GM12878 (cell line): ENCODE results near the gene CCNC. TPM values are rescaled to one million over a fixed set of nuclear protein-coding genes. Genes with fewer than 3 reads are reported as not detected.

Experiments
- ATAC-seq: fragments of 200-7000 bp; cut with Tn5 transposase; 3 replicates; pipeline ENCODE4 v1.9.1; 2020; ENCODE audit warnings: mild to moderate bottlenecking, moderate library complexity
- Bru-seq: library from RNA; stranded (reverse); fragments of 400-500 nt; gene quantifications from one replicate; lab custom pipeline; 2021; lab: Mats Ljungman, UMichigan
- BruChase-seq, 2 experiments: library from RNA; stranded (reverse); fragments of 400-500 nt; gene quantifications; one replicate each; lab custom pipeline; 2021; lab: Mats Ljungman, UMichigan
- BruUV-seq: library from RNA; stranded (reverse); fragments of 400-500 nt; replicated peaks from 2 replicates; lab custom pipeline; 2021; lab: Mats Ljungman, UMichigan
- CTCF ChIA-PET: fragments of 300-600 bp; sonication (Branson Sonifier 250); formaldehyde crosslinking; extraction: SDS; loops from one replicate; lab custom pipeline; 2021; ENCODE audit warnings: inconsistent platforms; lab: Yijun Ruan, JAX
- POLR2A ChIA-PET: fragments of 350-600 bp; formaldehyde crosslinking; extraction: SDS; loops from one replicate; lab custom pipeline; 2021; ENCODE audit warnings: inconsistent platforms; lab: Charles Lee
- RAD21 ChIA-PET: fragments of 300-600 bp; sonication (Branson Sonifier 250); formaldehyde crosslinking; loops from one replicate; lab custom pipeline; 2023; ENCODE audit warnings: antibody characterized with exemption; ENCODE audit not compliant: unreplicated experiment; lab: Charles Lee
- SMC1A ChIA-PET: fragments of 300-600 bp; sonication (Branson Sonifier 250); formaldehyde crosslinking; loops from one replicate; lab custom pipeline; 2023; ENCODE audit not compliant: unreplicated experiment, uncharacterized antibody; lab: Charles Lee
- DNase-seq: peaks from one replicate; pipeline ENCODE4 v3.0.0-alpha.2; 2011; ENCODE audit warnings: low read depth, low spot score
- FAIRE-seq: peaks from 3 replicates; lab custom pipeline; 2011; peaks lifted over from hg19 to GRCh38; lab: Jason Lieb, UNC
- H2AFZ ChIP-seq: 2 replicates; pipeline ENCODE4 v1.6.0; 2011; ENCODE audit warnings: low read depth, low read length, control low read depth; ENCODE audit not compliant: control insufficient read depth
- H3K27ac ChIP-seq: 2 replicates; pipeline ENCODE4 v1.5.1; 2011; ENCODE audit warnings: control low read depth; ENCODE audit not compliant: control insufficient read depth, insufficient read depth
- H3K27me3 ChIP-seq, 2 experiments: replicated peaks in 1 of 2; 2 replicates each; pipeline versions ENCODE4 v1.6.0 to v1.6.1; 2011; ENCODE audit warnings: low read length in 1 of 2; ENCODE audit not compliant: control insufficient read depth in 2 of 2, insufficient read depth in 2 of 2
- H3K36me3 ChIP-seq, 2 experiments: 2 replicates each; pipeline ENCODE4 v1.5.1; 2011; ENCODE audit warnings: low read length in 1 of 2; ENCODE audit not compliant: control insufficient read depth in 2 of 2, insufficient read depth in 2 of 2
- H3K4me1 ChIP-seq: 2 replicates; pipeline ENCODE4 v1.6.1; 2011; ENCODE audit warnings: mild to moderate bottlenecking, low read length, moderate library complexity, mixed read lengths; ENCODE audit not compliant: control insufficient read depth, insufficient read depth
- H3K4me2 ChIP-seq: 2 replicates; pipeline ENCODE4 v1.6.0; 2011; ENCODE audit warnings: control low read depth; ENCODE audit not compliant: control insufficient read depth, insufficient read depth
- H3K4me3 ChIP-seq: fragments of 200-600 bp; sonication (generic); 2 replicates; pipeline ENCODE4 v1.5.1; 2016
- H3K79me2 ChIP-seq: 2 replicates; pipeline ENCODE4 v1.6.0; 2011; ENCODE audit warnings: low read length; ENCODE audit not compliant: control insufficient read depth, insufficient read depth
- H3K9ac ChIP-seq: 2 replicates; pipeline ENCODE4 v1.8.0; 2011; ENCODE audit warnings: low read length, control low read depth, mixed read lengths; ENCODE audit not compliant: control insufficient read depth, insufficient read depth
- H3K9me3 ChIP-seq: replicated peaks from 3 replicates; pipeline ENCODE4 v1.5.1; 2011; ENCODE audit warnings: mild to moderate bottlenecking, low read length; ENCODE audit not compliant: control insufficient read depth, insufficient read depth
- H4K20me1 ChIP-seq: 2 replicates; pipeline ENCODE4 v1.6.0; 2011; ENCODE audit not compliant: control insufficient read depth, insufficient read depth
- BMI1 ChIP-seq: fragments of 450-650 bp; IDR thresholded peaks from 2 replicates; pipeline ENCODE4 v1.6.1; 2016; ENCODE audit warnings: mild to moderate bottlenecking, moderate library complexity, borderline replicate concordance
- CBX5 ChIP-seq: sonication (generic); IDR thresholded peaks from 2 replicates; pipeline ENCODE4 v1.6.1; 2016; ENCODE audit warnings: low read depth, moderate library complexity, mild to moderate bottlenecking, inconsistent platforms
- E2F4 ChIP-seq: IDR thresholded peaks from 2 replicates; pipeline ENCODE4 v1.6.1; 2012; ENCODE audit warnings: low read depth, low read length, improper control_type of control experiment
- EZH2 ChIP-seq: IDR thresholded peaks from 2 replicates; pipeline ENCODE4 v1.6.1; 2012; ENCODE audit warnings: low read depth, mild to moderate bottlenecking, control low read depth, inconsistent platforms, low read length, borderline replicate concordance; ENCODE audit not compliant: control insufficient read depth
- NRF1 ChIP-seq: conservative IDR thresholded peaks from 2 replicates; pipeline ENCODE4 v1.6.1; 2011; ENCODE audit warnings: mild to moderate bottlenecking, low read depth, low read length, improper control_type of control experiment
- RFX5 ChIP-seq: IDR thresholded peaks from 2 replicates; pipeline ENCODE4 v1.6.1; 2011; ENCODE audit warnings: low read depth, low read length, improper control_type of control experiment
- RUNX3 ChIP-seq: IDR thresholded peaks from 2 replicates; pipeline ENCODE4 v1.6.1; 2012; ENCODE audit warnings: low read length, inconsistent platforms
- ZBTB11 ChIP-seq: fragments of 450-650 bp; formaldehyde crosslinking; IDR thresholded peaks from 2 replicates; pipeline ENCODE4 v1.5.0; 2022; ENCODE audit warnings: mild to moderate bottlenecking, missing genetic modification characterization
- WGBS: methylation state at CpG from one replicate; pipeline ENCODE4 v1.1.6; 2016; ENCODE audit warnings: low lambda C conversion rate; ENCODE audit not compliant: insufficient replicate concordance, insufficient coverage; ENCODE audit errors: missing lambda C conversion rate; 5-methylcytosine and 5-hydroxymethylcytosine counted together
- in situ Hi-C: fragments of 300-500 bp; cut with MboI; formaldehyde crosslinking; loops from 9 replicates; pipeline ENCODE4 v1.14.3; 2018; ENCODE audit warnings: mixed read lengths
- intact Hi-C: fragments of 100-400 bp; cut with micrococcal nuclease; formaldehyde crosslinking; loops from one replicate; pipeline ENCODE4 v1.14.2; 2022; ENCODE audit not compliant: unreplicated experiment
- long read RNA-seq, 2 experiments: library from polyadenylated mRNA; unstranded; transcript quantifications; one replicate each; pipeline ENCODE4 v2.0.0, GENCODE V29; 2019 to 2020
- polyA minus RNA-seq, 3 experiments: library from RNA; depleted of rRNA, polyadenylated mRNA; stranded (reverse); fragments of >200 nt; gene quantifications; 2 replicates each; pipeline ENCODE4 v1.2.3, GENCODE V29; 2011
- polyA plus RNA-seq, 11 experiments: library from polyadenylated mRNA; depleted of rRNA in 4 of 11; unstranded in 6 of 11; stranded (reverse) in 5 of 11; fragments of >200 nt; fragmentation: Nextera tagmentation in 4 of 11; fragmentation: Illumina TruSeq in 1 of 11; extraction: Ambion mirVana in 4 of 11; extraction: Trizol in 1 of 11; gene quantifications; 1 replicate in 1 of 11; 2 replicates in 10 of 11; pipeline versions ENCODE4 v1.2.1 to v1.2.3, GENCODE V29; 2011 to 2016; ENCODE audit warnings: inconsistent platforms in 2 of 11, missing spikeins in 2 of 11, low read depth in 1 of 11
- total RNA-seq, 4 experiments: library from RNA; depleted of rRNA in 3 of 4; stranded (reverse); fragments of >200 nt in 3 of 4; fragmentation: Illumina TruSeq in 1 of 4; extraction: Trizol in 1 of 4; gene quantifications; 2 replicates each; pipeline versions ENCODE4 v1.2.1 to v1.2.3, GENCODE V29; 2013 to 2021
- TF ChIP-seq, protein P1 (sequence below): IDR thresholded peaks from 2 replicates; pipeline ENCODE4 v1.6.1; 2011; ENCODE audit warnings: low read depth, low read length, improper control_type of control experiment, borderline replicate concordance

The CCNC gene, protein sequence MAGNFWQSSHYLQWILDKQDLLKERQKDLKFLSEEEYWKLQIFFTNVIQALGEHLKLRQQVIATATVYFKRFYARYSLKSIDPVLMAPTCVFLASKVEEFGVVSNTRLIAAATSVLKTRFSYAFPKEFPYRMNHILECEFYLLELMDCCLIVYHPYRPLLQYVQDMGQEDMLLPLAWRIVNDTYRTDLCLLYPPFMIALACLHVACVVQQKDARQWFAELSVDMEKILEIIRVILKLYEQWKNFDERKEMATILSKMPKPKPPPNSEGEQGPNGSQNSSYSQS
- 70.9 and 102 TPM in 2 replicates for total RNA-seq (2013; cell fraction: nucleolus; rRNA removed)
- total RNA-seq (2014; rRNA removed) = 85.1 and 104 TPM in 2 replicates
- total RNA-seq (2014; rRNA removed; fragmentation: Illumina TruSeq; extraction: Trizol) = 105 and 111 TPM in 2 replicates
- 64.9 and 68.5 TPM in 2 replicates for total RNA-seq (2021)
- polyA plus RNA-seq (2011; ENCODE audit: low read depth) = 26.4 TPM
- 99.7 and 145 TPM in 2 replicates for polyA plus RNA-seq (2011; rRNA removed)
- 30.6 and 38.7 TPM in 2 replicates for polyA plus RNA-seq (2011; cell fraction: cytosol; rRNA removed)
- polyA plus RNA-seq (2011; cell fraction: nucleus; rRNA removed) = 47.7 and 68.5 TPM in 2 replicates
- polyA plus RNA-seq (2012) = 49.9 and 55.5 TPM in 2 replicates
- polyA plus RNA-seq (2014; fragmentation: Illumina TruSeq; extraction: Trizol) = 99.1 and 114 TPM in 2 replicates
- 100 to 1,000 TPM in 1 of 2 experiments, 10 to 100 TPM in 1; 82.3 to 168 TPM for polyA plus RNA-seq (2014; fragmentation: Nextera tagmentation; extraction: Ambion mirVana)
- polyA plus RNA-seq (2014; rRNA removed) = 50.3 and 68.5 TPM in 2 replicates
- 100 to 1,000 TPM; 135 to 146 TPM for polyA plus RNA-seq (2016; fragmentation: Nextera tagmentation; extraction: Ambion mirVana)
- 56.4 and 124 TPM in 2 replicates for polyA minus RNA-seq (2011; rRNA and poly(A)+ RNA removed)
- 25.5 and 32.1 TPM in 2 replicates for polyA minus RNA-seq (2011; cell fraction: cytosol; rRNA and poly(A)+ RNA removed)
- polyA minus RNA-seq (2011; cell fraction: nucleus; rRNA and poly(A)+ RNA removed) = 22.5 and 30.3 TPM in 2 replicates
- Bru-seq, nascent RNA = percentile 95 among the genes with signal in this experiment
- percentile 94 among the genes with signal in this experiment for BruChase-seq, experiment 1, labeled RNA remaining after a 6-hour chase
- percentile 95 among the genes with signal in this experiment for BruChase-seq, experiment 2, labeled RNA remaining after a 2-hour chase
- long read RNA-seq, experiment 1, transcript CCNC-210 (12 exons, 2,473 nt) = major isoform, 74 of 88 reads
- long read RNA-seq, experiment 1, partial matches to known transcripts = 1 of 88 reads
- long read RNA-seq, experiment 1, other reads (novel, unspliced or antisense) = 5 of 88 reads
- long read RNA-seq, experiment 2, transcript CCNC-209 (13 exons, 2,186 nt) = minor isoform, 12 of 767 reads
- long read RNA-seq, experiment 2, transcript CCNC-210 (12 exons, 2,473 nt) = major isoform, 646 of 767 reads
- long read RNA-seq, experiment 2, transcript CCNC-217 (11 exons, 958 nt) = minor isoform, 16 of 767 reads
- long read RNA-seq, experiment 2, transcript CCNC-207 (12 exons, 1,426 nt) = minor isoform, 28 of 767 reads
- long read RNA-seq, experiment 2, partial matches to known transcripts = 12 of 767 reads
- long read RNA-seq, experiment 2, other reads (novel, unspliced or antisense) = 44 of 767 reads

DNA sequence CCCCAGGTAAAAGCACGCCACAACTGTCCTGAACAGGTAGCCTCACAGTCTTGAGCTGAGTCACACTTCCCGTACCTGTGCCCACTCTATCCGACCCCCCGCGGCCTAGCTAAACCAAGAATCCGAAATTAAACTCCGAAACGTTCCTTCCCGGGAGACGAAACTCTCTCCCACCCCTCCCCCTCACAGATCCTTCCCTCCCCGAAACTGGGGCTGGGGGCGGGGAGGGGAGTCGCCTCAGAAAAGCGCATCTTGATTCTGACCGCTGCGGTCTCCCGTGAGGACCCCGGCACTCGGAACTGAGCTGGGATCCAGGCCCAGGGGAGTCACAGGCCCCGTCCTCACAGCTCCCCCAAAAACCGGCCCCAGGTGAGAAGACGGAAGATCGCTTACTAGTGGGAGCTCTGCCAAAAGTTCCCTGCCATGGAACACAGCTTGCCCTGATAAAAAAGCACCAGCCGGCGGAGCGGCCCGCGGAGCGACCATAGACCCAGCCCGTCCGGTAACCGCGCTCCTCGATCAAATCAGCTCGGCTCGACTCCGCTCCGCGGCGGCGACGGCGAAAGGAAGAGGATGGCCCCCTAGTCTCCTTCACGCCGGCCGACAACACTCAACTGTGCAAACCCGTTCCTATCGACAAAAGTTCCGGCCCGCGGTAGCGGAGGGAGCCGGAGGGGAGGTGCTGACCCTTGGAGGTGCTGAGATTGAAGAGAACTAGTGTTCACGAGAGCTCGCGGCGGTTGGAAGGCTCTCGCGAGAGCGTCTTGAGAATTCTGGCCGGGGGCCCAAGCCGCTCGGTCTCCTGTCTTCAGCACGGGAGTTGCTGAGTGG, at the start of gene CCNC:
Gene CCNC, minus strand, starts transcription at position 558 of the 831 bp plus-strand sequence. Its CDS starts 133 bp downstream, at position 425.
- POLR2A ChIA-PET = interaction anchor here (0.5 to 3.5 kb wide), 8 partner anchors 9 to 151 kb away, joined by 3 to 25 read pairs (median 6); partner anchors contain the start of genes PNISR and USP45
- CTCF ChIA-PET = interaction anchor here (0.6 to 1.7 kb wide), 7 partner anchors 12 to 96 kb away, joined by 3 to 4 read pairs (median 3); partner anchors contain the start of gene USP45
- TSS peak; percentile 66 for BruUV-seq
- WGBS = 1% methylated on average over 53 of the region's 64 CpGs
- peak within 1 kb of the TSS; percentile 88 for H3K4me3 ChIP-seq
- H3K4me1 ChIP-seq = no peaks in the 10 kb centered on the region; the same call in 1 of the 2 replicates
- H3K27ac ChIP-seq = peak within 1 kb of the TSS; percentile 80
- FAIRE-seq (peak; percentile 76), DNase-seq (peak; percentile 76), ATAC-seq (peak; percentile 96)
- H3K9me3 ChIP-seq = no peaks in the 10 kb centered on the region
- RAD21 ChIA-PET = interaction anchor here (0.6 to 2.2 kb wide), 10 partner anchors 14 to 238 kb away, joined by 3 to 9 read pairs (median 5); partner anchors contain the start of gene USP45
- H3K36me3 ChIP-seq = no peaks in the 10 kb centered on the region
- H3K27me3 ChIP-seq = no peaks in the 10 kb centered on the region
- H2AFZ ChIP-seq = peak within 1 kb of the TSS; percentile 83
- in situ Hi-C loops (no loop called here), intact Hi-C loops (loop anchor here (1.0 to 5.0 kb wide), 3 partner anchors 47 to 236 kb away; partner anchors contain the start of gene PNISR)
- H3K4me2 ChIP-seq = peak within 1 kb of the TSS; percentile 56
- H3K9ac ChIP-seq = peak within 1 kb of the TSS; percentile 95
- SMC1A ChIA-PET = interaction anchor here (0.5 to 2.3 kb wide), 14 partner anchors 16 to 175 kb away, joined by 3 to 7 read pairs (median 4); partner anchors contain the start of gene COQ3
- no peaks in the 10 kb centered on the region for H4K20me1 ChIP-seq
- peaks cover 49% of the 10 kb centered on the region for H3K79me2 ChIP-seq
- TF ChIP-seq BMI1 = peak; percentile 17; the same call in 1 of the 2 replicates
- peak; percentile 99 for TF ChIP-seq CBX5
- no peak for TF ChIP-seq EZH2
- TF ChIP-seq E2F4 = 0 out of 2 replicates have a peak, but pooled peaks have one; percentile 28
- TF ChIP-seq ZBTB11 (CRISPR knock-in tag) = peak; percentile 93
- peak; percentile 75 for TF ChIP-seq RUNX3
- TF ChIP-seq NRF1 = no peak
- TF ChIP-seq, protein P1, sequence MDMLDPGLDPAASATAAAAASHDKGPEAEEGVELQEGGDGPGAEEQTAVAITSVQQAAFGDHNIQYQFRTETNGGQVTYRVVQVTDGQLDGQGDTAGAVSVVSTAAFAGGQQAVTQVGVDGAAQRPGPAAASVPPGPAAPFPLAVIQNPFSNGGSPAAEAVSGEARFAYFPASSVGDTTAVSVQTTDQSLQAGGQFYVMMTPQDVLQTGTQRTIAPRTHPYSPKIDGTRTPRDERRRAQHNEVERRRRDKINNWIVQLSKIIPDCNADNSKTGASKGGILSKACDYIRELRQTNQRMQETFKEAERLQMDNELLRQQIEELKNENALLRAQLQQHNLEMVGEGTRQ = no peak
- no peak for TF ChIP-seq RFX5
